ENCODE results near the gene SERPINA5.
"Not testable (repeated sequence)": the region's sequence is repeated elsewhere in the genome, so short reads cannot be mapped to it uniquely, and the experiment has no call there.

SERPINA5 gene

GRCh38 chr14:94630396-94630795 is 49.2 kb downstream of the SERPINA5 start:
- no peak for DNase-seq (ENCODE audit: low read depth)
- TF ChIP-seq CTCF (IDR thresholded peaks at IDR 0.05; ENCODE audit: low read length, missing control alignments): no peak
- H3K4me3 ChIP-seq (replicated peaks; ENCODE audit: low read depth, low read length): no peak overlapping the region

DNA sequence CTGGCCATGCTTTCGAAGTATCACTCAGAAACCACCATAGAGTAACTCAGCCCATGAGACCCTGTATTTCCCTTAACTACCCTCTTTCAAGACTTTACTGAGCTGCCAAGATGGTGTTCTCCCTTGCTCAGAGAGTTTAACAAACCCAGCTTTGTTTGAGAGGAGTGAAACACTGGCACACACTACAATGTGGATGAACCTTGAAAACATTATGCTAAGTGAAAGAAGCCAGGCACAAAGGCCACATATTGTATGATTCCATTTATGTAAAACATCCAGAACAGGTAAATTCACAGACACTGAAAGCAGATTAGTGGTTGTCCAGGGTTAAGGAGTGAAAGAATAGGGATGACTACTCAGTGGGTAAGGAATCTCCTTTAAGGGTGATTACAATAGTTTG is 49.8 kb downstream of the SERPINA5 start:
- H3K4me3 ChIP-seq (replicated peaks; ENCODE audit: low read depth, low read length): no peak overlapping the region
- TF ChIP-seq CTCF (IDR thresholded peaks at IDR 0.05; ENCODE audit: low read length, missing control alignments): no peak

GRCh38 chr14:94631536-94632304 is 50.5 kb downstream of the SERPINA5 start:
- no peak for TF ChIP-seq CTCF (IDR thresholded peaks at IDR 0.05; ENCODE audit: low read length, missing control alignments)
- H3K4me3 ChIP-seq (replicated peaks; ENCODE audit: low read depth, low read length): no peak overlapping the region
- no peak for DNase-seq (ENCODE audit: low read depth)

More for the DNA sequence above, 49.8 kb downstream of the SERPINA5 start:
- no peak for DNase-seq (ENCODE audit: low read depth)

DNA sequence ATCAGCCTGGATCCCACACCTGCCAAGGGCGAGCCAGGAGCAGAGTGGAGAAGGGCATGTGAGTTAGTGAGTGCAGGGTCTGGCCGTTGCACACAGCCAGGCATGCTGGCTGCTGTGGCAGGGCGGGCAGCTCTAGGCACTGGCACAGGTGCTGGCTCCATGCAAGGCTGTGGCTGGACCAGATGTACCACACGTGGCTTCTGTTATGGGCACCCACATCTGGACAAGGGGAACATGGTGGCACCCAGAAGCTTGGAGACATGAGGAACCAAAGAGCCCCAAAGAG is 51.0 kb downstream of the SERPINA5 start:
- H3K4me3 ChIP-seq (replicated peaks; ENCODE audit: low read depth, low read length): no peak overlapping the region
- no peak for TF ChIP-seq CTCF (IDR thresholded peaks at IDR 0.05; ENCODE audit: low read length, missing control alignments)
- DNase-seq (ENCODE audit: low read depth): no peak

- no peak overlapping the region for H3K4me3 ChIP-seq (replicated peaks; ENCODE audit: low read depth, low read length)
- no peak for DNase-seq (ENCODE audit: low read depth)
- no peak for TF ChIP-seq CTCF (IDR thresholded peaks at IDR 0.05; ENCODE audit: low read length, missing control alignments)
Measured at GRCh38 chr14:94633121-94633520, 51.9 kb downstream of the SERPINA5 start.

- no peak overlapping the region for H3K4me3 ChIP-seq (replicated peaks; ENCODE audit: low read depth, low read length)
- DNase-seq (ENCODE audit: low read depth): no peak
- TF ChIP-seq CTCF (IDR thresholded peaks at IDR 0.05; ENCODE audit: low read length, missing control alignments): no peak
Measured at GRCh38 chr14:94635154-94635553, 53.9 kb downstream of the SERPINA5 start.

GRCh38 chr14:94636744-94637412 is 55.7 kb downstream of the SERPINA5 start:
- peak; percentile 35 for TF ChIP-seq CTCF (IDR thresholded peaks at IDR 0.05; ENCODE audit: low read length, missing control alignments)
- H3K4me3 ChIP-seq (replicated peaks; ENCODE audit: low read depth, low read length): no peak overlapping the region
- peak; percentile 40 for DNase-seq (ENCODE audit: low read depth)

- not testable (repeated sequence) for DNase-seq (ENCODE audit: low read depth); H3K4me3 ChIP-seq (replicated peaks; ENCODE audit: low read depth, low read length)
Measured at GRCh38 chr14:94637814-94638213, 56.6 kb downstream of the SERPINA5 start.
